PC-3 (cell line): ENCODE data around the gene CBR3. TPM values are rescaled to one million over a fixed set of nuclear protein-coding genes. Genes with fewer than 3 reads are reported as not detected.

Source experiments
- ATAC-seq: fragments of 200-7000 bp; cut with Tn5 transposase; 2 replicates; pipeline ENCODE4 v1.9.1; 2020; ENCODE audit warnings: mild to moderate bottlenecking, moderate library complexity
- BruUV-seq: library from RNA; stranded (reverse); fragments of 400-500 nt; replicated peaks from 2 replicates; lab custom pipeline; 2021; lab: Mats Ljungman, UMichigan
- CTCF ChIA-PET: fragments of 300-600 bp; sonication (Branson Sonifier 250); formaldehyde crosslinking; loops from one replicate; lab custom pipeline; 2022; ENCODE audit warnings: antibody characterized with exemption; lab: Charles Lee
- POLR2A ChIA-PET: fragments of 300-600 bp; sonication (Branson Sonifier 250); formaldehyde crosslinking; loops from one replicate; lab custom pipeline; 2022; ENCODE audit warnings: antibody characterized with exemption; ENCODE audit not compliant: unreplicated experiment; lab: Charles Lee
- DNase-seq: peaks from one replicate; pipeline ENCODE4 v3.0.0-alpha.2; 2015
- H2AFZ ChIP-seq: fragments of 300-600 bp; sonication (generic); 2 replicates; pipeline ENCODE4 v1.6.0; 2016; ENCODE audit warnings: antibody characterized with exemption, low read length
- H3F3A ChIP-seq: fragments of 300-600 bp; sonication (generic); one replicate; pipeline ENCODE4 v1.6.0; 2017; ENCODE audit warnings: antibody characterized with exemption, low read length, control low read depth, mild to moderate bottlenecking; ENCODE audit not compliant: unreplicated experiment
- H3K27ac ChIP-seq: fragments of 300-600 bp; sonication (generic); 2 replicates; pipeline ENCODE4 v1.5.1; 2016; ENCODE audit warnings: mild to moderate bottlenecking, low read length
- H3K27me3 ChIP-seq: fragments of 300-600 bp; sonication (generic); 2 replicates; pipeline ENCODE4 v1.6.1; 2016; ENCODE audit warnings: low read length, mixed read lengths
- H3K36me3 ChIP-seq: fragments of 300-600 bp; sonication (generic); 2 replicates; pipeline ENCODE4 v1.6.1; 2016; ENCODE audit warnings: low read depth, mixed run types, low read length, mixed read lengths
- H3K4me1 ChIP-seq: fragments of 300-600 bp; sonication (generic); 2 replicates; pipeline ENCODE4 v1.5.1; 2016; ENCODE audit warnings: low read length; ENCODE audit not compliant: insufficient read depth
- H3K4me2 ChIP-seq: fragments of 300-600 bp; sonication (generic); 2 replicates; pipeline ENCODE4 v1.6.0; 2016; ENCODE audit warnings: low read length
- H3K4me3 ChIP-seq: fragments of 300-600 bp; sonication (generic); 2 replicates; pipeline ENCODE4 v1.5.1; 2016; ENCODE audit warnings: mild to moderate bottlenecking, low read length, mixed read lengths
- H3K79me2 ChIP-seq: fragments of 300-600 bp; sonication (generic); 2 replicates; pipeline ENCODE4 v1.6.1; 2017; ENCODE audit warnings: low read length, mixed read lengths
- H3K9ac ChIP-seq: fragments of 300-600 bp; sonication (generic); 2 replicates; pipeline ENCODE4 v1.6.0; 2016; ENCODE audit warnings: mild to moderate bottlenecking, low read length
- H3K9me2 ChIP-seq: fragments of 300-600 bp; sonication (generic); replicated peaks from 2 replicates; pipeline ENCODE4 v1.6.1; 2016; ENCODE audit warnings: mixed run types, low read length, mixed read lengths
- H3K9me3 ChIP-seq: fragments of 300-600 bp; sonication (generic); 2 replicates; pipeline ENCODE4 v1.6.1; 2016; ENCODE audit warnings: low read length, mixed read lengths
- H4K20me1 ChIP-seq: fragments of 300-600 bp; sonication (generic); 2 replicates; pipeline ENCODE4 v1.6.1; 2016; ENCODE audit warnings: low read length, mixed read lengths
- EZH2 ChIP-seq: fragments of 300-600 bp; sonication (generic); IDR thresholded peaks from one replicate; pipeline ENCODE4 v1.6.1; 2017; ENCODE audit warnings: antibody characterized with exemption, mild to moderate bottlenecking, low read length; ENCODE audit not compliant: unreplicated experiment
- EZH2phosphoT487 ChIP-seq: fragments of 300-600 bp; sonication (generic); IDR thresholded peaks from 2 replicates; pipeline ENCODE4 v1.6.1; 2018; ENCODE audit warnings: mild to moderate bottlenecking, antibody characterized with exemption, low read length, borderline replicate concordance
- intact Hi-C: fragments of 100-400 bp; cut with micrococcal nuclease; formaldehyde crosslinking; loops from 2 replicates; pipeline ENCODE4 v1.9.0; 2023
- total RNA-seq: library from RNA; depleted of rRNA; stranded (reverse); fragments of >200 nt; gene quantifications from 2 replicates; pipeline ENCODE4 v1.2.3, GENCODE V29; 2014
- TF ChIP-seq, protein P1 (sequence below): fragments of 300-600 bp; sonication (generic); conservative IDR thresholded peaks from 2 replicates; pipeline ENCODE4 v1.5.1; 2017; ENCODE audit warnings: antibody characterized with exemption, low read depth, mild to moderate bottlenecking, low read length

CBR3 gene
- total RNA-seq, 1 experiment from 2014 or later = 49.3 TPM

DNA sequence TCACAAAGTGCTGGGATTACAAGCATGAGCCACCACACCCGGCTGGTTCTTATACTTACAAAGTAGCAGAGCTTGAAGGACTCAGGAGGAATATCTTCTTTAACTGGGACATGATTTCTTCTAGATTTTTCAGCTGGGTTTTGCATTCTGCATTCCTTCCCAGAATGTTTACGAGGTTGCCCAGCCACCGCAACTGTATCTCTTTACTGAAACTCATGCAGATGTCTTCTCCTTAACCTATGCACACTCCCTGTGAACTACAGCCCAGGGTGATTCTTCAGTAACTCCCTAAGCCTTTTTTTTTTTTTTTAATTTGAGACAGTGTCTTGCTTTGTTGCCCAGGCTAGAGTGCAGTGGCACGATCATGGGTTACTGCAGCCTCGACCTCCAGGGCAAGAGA lies 13.0 kb downstream of the CBR3 start:
- Histone ChIP-seq H3K4me3 (no peak overlapping the region), H3K27me3 (no peaks in the 10 kb centered on the region), H2AFZ (no peak overlapping the region), H3F3A (no peaks in the 10 kb centered on the region), H4K20me1 (no peaks in the 10 kb centered on the region), H3K36me3 (peaks cover 5% of the 10 kb centered on the region; the same call in 1 of the 2 replicates), H3K27ac (no peak overlapping the region), H3K9me3 (no peaks in the 10 kb centered on the region), H3K79me2 (no peaks in the 10 kb centered on the region), H3K4me2 (no peak overlapping the region), H3K9me2 (no peaks in the 10 kb centered on the region), H3K4me1 (no peaks in the 10 kb centered on the region), H3K9ac (no peak overlapping the region)
- POLR2A ChIA-PET = no interaction called here
- no peak for ATAC-seq
- intact Hi-C loops = no loop called here
- BruUV-seq = no TSS peak
- no peak for DNase-seq
- TF ChIP-seq EZH2phosphoT487 = no peak
- TF ChIP-seq EZH2 = no peak
- TF ChIP-seq, protein P1, sequence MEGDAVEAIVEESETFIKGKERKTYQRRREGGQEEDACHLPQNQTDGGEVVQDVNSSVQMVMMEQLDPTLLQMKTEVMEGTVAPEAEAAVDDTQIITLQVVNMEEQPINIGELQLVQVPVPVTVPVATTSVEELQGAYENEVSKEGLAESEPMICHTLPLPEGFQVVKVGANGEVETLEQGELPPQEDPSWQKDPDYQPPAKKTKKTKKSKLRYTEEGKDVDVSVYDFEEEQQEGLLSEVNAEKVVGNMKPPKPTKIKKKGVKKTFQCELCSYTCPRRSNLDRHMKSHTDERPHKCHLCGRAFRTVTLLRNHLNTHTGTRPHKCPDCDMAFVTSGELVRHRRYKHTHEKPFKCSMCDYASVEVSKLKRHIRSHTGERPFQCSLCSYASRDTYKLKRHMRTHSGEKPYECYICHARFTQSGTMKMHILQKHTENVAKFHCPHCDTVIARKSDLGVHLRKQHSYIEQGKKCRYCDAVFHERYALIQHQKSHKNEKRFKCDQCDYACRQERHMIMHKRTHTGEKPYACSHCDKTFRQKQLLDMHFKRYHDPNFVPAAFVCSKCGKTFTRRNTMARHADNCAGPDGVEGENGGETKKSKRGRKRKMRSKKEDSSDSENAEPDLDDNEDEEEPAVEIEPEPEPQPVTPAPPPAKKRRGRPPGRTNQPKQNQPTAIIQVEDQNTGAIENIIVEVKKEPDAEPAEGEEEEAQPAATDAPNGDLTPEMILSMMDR = no peak
- CTCF ChIA-PET = interaction anchor here (0.7 kb wide), 1 partner anchor 31 kb away, joined by 5 read pairs; no protein-coding TSS in a partner anchor

DNA sequence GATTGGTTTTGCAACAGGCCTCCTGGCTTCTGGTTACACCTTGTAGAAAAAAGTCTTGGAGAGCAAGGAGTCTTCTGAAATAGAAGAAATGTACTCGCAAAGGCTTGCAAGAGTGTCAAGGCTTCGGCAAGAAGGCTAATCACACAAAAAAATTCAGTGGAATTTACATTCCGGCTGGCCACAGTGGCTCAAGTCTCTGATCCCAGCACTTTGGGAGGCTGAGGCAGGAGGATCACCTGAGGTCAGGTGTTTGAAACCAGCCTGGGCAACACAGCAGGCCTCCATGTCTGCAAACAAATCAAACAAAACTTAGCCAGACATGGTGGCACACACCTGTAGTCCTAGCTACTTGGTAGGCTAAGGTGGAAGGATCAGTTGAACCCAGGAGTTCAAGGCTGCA lies 14.0 kb downstream of the CBR3 start:
- H2AFZ ChIP-seq = no peak overlapping the region
- no peak overlapping the region for H3K27ac ChIP-seq
- intact Hi-C loops = no loop called here
- no peaks in the 10 kb centered on the region for H3K9me3 ChIP-seq
- H4K20me1 ChIP-seq = no peaks in the 10 kb centered on the region
- ATAC-seq = no peak
- H3K9ac ChIP-seq = no peak overlapping the region
- H3K4me1 ChIP-seq = peaks cover 5% of the 10 kb centered on the region; the same call in 1 of the 2 replicates
- no TSS peak for BruUV-seq
- no peak overlapping the region for H3K4me3 ChIP-seq
- POLR2A ChIA-PET = no interaction called here
- H3K4me2 ChIP-seq = no peak overlapping the region
- no peaks in the 10 kb centered on the region for H3F3A ChIP-seq
- no peaks in the 10 kb centered on the region for H3K79me2 ChIP-seq
- H3K27me3 ChIP-seq = no peaks in the 10 kb centered on the region
- no peaks in the 10 kb centered on the region for H3K9me2 ChIP-seq
- CTCF ChIA-PET = no interaction called here
- TF ChIP-seq EZH2phosphoT487 (no peak), EZH2 (no peak)
- TF ChIP-seq, protein P1 = no peak
- no peak for DNase-seq
- peaks cover 5% of the 10 kb centered on the region; the same call in 1 of the 2 replicates for H3K36me3 ChIP-seq
